ENCODE measurements around the gene NIPA2. TPM values are rescaled to one million over a fixed set of nuclear protein-coding genes. Genes with fewer than 3 reads are reported as not detected.
"Not testable (repeated sequence)": the region's sequence is repeated elsewhere in the genome, so short reads cannot be mapped to it uniquely, and the experiment has no call there.

NIPA2 gene
- total RNA-seq, result 72.9 and 81.5 TPM in 2 replicates

DNA sequence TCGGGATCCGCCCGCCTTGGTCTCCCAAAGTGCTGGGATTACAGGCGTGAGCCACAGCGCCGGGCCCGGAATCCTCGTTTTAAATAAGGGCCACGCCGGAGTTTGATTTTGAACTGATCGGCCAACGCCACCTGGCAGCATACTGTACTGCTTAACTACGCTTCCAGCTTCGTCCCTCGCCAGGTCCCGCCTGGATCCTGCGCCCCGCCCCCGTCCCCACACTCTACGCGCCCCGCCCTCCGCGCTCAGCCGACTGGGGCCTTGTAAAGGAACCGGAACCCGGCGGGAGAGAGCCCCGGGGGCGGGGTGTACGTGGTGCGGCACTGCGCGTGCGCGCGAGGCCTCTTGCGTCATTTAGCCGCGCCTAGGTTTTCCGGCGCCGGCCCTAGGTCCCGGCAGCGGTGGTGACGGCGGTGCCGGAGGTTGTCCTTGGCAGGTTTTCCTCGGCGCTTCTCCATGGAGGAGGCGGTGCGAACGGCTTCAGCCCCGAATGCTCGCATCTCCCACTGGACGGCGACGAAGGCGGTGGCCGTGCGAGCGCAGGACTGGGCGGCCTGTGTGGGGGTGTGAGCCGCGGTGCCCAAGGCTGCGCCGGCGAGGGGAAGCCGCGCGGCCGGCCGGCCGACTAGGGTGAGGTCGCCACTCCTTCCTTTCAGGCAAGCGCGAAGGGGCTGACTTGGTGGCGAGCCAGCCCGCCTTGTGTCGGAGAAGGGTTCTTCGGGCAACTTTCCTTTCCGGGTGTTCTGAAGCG, at the start of gene NIPA2:
NIPA2 (plus strand) TSS at position 375 of the 751 bp plus-strand sequence. CDS start 13,066 bp downstream, outside the sequence.
- peak; percentile 66 for DNase-seq (ENCODE audit: extremely low read depth, low read depth, low spot score)

DNA sequence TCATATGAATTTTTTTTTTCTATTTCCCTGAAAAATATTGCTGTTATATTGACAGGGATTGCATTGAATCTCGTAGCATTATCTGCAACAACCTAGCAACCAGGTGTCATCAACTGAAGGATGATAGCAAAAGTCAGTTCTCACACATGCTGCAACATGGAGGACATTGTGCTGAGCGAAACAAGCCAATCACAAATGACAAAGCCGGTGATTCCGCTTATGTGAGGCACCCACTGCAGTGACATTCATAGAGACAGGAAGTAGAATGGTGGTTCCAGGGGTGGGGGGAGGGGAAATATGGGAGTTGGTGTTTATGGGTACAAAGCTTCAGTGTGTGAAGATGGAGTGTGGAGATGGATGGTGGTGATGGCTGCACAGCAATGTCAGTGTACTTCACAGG, 44.4 kb upstream of the NIPA2 start:
- DNase-seq (ENCODE audit: extremely low read depth, low read depth, low spot score), result no peak

DNA sequence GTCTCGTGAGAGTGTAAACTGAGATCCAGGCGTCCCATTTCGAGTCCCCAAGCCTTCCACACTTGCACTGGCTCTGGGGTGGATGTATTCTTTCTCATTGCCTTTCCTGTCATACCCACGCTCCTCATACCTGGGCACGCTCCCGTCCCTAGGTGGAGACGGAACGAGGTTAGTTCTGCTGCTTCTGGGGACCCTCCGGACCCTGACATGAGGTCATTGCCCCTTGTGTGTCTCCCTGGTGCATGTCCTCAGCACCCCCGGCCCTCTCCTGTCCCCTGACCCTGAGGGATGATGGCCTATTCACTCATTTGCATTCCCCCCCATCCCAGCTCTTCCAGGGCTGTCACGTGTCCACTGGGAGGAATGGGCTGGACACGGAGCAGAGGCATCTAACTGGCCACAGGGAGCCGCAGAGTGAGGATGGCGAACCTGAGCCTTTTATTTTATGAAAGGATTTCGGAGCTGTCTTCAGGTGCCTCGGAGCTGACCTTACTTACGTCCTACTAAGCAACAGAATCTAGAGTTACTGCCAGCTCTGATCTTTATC, 43.8 kb upstream of the NIPA2 start:
- DNase-seq (ENCODE audit: extremely low read depth, low read depth, low spot score), result no peak

DNA sequence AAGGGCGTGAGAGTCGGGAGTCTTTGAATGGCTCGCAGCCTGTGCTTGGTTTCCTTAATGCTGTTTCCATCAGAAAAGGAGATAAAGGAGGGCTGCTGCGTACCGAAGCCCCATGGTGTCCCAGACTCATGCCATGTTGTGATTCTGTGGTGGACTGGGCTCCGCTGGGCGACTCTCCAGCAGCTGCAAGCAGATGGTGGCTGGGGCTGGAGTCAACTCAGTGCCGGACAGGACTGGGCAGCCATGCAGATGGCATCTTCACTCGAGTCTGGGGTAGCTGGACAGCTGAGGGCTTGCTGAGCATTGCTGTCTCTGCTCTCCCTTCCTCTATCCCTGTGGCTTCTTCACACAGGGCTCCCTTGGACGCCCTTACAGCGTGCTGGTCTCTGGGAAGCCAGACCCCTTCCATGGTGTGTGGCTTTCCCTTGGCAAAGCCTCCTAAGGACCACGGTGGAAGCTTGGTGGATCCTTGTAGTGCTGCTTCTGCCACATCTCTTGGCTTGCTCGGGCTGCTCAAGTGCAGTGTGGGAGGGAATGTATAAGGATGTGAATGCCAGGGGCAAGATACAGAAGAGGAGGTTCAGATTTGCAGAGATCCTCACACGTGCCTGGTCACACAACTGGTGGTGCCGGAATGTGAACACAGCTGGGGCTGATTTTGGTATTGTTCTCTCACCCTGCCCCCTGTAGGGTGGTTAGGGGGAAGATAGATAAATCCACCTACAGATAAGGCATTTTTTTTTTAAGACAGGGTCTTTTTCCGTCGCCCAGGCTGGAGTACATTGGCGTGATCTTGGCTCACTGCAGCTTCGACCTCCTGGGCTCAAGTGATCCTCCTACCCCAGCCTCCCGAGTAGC, 43.0 kb upstream of the NIPA2 start:
- DNase-seq (ENCODE audit: extremely low read depth, low read depth, low spot score), result no peak

DNA sequence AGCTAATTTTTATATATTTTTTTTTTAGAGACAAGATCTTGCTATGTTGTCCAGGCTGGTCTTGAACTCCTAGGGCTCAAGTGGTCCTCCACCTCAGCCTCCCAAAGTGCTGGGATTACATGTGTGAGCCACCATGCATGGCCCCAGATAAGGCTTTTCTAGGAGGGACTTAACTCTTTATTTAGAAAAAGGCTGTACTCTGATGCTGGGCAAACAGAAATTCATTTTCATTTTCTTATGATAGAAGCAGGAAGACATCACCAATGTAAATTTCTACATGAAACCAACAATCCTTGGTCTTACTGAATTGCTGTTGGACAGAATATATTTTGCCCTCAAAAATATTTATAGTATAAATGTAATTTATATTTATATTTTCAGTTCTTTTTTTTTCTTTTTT, 42.4 kb upstream of the NIPA2 start:
- DNase-seq (ENCODE audit: extremely low read depth, low read depth, low spot score), result no peak

DNA sequence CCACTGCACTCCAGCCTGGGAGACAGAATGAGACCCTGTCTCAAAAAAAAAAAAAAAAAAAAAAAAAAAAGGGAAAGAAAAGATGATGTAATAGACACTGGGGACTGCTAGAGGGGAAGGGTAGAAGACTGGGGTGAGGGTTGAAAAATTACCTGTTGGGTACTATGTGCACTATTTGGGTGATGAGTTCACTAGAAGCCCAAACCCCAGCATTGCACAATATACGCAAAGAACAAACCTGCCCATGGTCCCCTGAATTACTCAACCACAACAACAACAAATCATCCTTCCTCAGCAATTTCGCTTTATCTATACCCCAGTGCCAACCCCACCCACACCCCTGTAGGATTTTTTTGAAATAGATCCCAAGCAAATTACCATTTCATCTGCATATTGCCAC, 38.6 kb upstream of the NIPA2 start:
- DNase-seq (ENCODE audit: extremely low read depth, low read depth, low spot score), result no peak

DNA sequence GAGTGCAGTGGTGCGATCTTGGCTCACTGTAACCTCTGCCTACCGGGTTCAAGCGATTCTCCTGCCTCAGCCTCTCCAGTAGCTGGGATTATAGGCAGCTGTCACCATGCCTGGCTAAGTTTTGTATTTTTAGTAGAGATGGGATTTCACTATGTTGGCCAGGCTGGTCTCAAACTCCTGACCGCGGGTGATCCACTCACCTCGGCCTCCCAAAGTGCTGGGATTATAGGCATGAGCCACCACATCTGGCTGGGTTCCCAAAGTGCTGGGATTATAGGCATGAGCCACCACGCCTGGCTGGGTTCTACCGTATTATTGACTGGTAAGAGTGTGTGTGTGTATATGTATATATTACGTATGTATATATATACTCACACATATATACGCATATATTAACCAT, 35.5 kb upstream of the NIPA2 start:
- DNase-seq (ENCODE audit: extremely low read depth, low read depth, low spot score), result not testable (repeated sequence)

DNA sequence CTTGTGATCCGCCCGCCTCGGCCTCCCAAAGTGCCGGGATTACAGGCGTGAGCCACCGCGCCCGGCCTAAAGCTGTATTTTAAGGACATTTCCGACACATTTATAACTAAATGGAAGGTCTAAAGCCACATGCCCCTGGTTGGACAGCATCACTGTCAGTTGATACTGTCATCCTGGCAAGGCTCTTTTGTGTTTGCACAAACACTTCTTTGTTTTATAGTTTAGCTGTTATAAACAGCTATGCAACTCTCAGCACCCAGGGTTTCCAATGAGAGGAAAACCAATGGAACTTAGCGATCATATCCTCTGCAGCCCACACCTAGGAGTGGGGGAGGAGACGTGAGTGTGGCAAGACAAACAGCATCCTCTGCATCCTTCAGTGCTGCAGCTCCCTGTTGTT, 32.3 kb upstream of the NIPA2 start:
- DNase-seq (ENCODE audit: extremely low read depth, low read depth, low spot score), result no peak

DNA sequence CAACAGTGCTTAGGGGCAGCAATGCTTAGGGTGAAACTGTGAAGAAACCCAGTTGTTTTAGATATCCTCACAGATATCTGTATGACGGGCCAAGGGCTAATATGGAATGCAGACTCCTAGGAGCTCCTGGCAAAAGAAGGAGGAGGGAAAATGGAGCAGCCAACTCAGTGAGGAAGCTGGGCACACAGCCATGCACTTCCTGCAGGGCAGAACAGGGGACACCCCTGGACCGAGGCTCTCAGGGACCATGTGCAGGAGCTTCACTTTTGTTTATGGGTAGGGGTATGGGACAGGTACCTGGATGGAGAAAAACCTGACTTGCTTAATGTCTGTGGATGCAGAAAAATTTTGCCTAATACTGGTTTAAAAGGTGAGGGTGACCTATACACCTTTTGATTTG, 31.8 kb upstream of the NIPA2 start:
- DNase-seq (ENCODE audit: extremely low read depth, low read depth, low spot score), result no peak

DNA sequence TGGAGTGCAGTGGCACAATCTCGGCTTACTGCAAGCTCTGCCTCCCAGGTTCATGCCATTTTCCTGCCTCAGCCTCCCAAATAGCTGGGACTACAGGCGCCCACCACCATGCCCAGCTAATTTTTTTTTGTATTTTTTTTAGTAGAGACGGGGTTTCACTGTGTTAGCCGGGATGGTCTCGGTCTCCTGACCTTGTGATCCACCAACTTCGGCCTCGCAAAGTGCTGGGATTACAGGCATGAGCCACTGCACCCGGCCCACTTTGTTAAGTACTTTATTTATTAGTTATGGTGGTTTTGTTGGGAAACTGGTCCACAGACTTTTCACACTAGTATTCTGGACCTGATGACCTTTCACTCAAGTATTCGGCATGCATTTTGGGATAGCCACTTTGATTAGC, 30.6 kb upstream of the NIPA2 start:
- DNase-seq (ENCODE audit: extremely low read depth, low read depth, low spot score), result not testable (repeated sequence)

DNA sequence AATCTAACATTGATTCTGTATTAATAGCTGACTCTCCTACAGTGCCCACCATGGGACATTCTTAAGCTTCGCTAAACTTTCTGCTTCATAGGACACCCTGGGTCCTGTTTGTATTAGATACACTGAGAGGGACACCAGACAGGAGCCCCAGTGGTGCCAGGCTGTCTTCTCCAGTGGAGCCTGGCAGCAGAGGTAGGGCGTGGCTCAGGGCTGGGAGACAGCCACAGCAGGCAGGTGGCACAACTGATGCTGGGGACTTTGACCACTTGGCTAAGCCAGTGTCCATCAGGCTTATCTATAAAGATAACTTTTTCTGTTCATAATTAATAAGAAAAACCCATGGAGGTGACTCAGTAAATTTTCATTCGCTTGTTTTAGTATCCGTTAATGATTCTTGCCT, 30.2 kb upstream of the NIPA2 start:
- DNase-seq (ENCODE audit: extremely low read depth, low read depth, low spot score), result no peak

DNA sequence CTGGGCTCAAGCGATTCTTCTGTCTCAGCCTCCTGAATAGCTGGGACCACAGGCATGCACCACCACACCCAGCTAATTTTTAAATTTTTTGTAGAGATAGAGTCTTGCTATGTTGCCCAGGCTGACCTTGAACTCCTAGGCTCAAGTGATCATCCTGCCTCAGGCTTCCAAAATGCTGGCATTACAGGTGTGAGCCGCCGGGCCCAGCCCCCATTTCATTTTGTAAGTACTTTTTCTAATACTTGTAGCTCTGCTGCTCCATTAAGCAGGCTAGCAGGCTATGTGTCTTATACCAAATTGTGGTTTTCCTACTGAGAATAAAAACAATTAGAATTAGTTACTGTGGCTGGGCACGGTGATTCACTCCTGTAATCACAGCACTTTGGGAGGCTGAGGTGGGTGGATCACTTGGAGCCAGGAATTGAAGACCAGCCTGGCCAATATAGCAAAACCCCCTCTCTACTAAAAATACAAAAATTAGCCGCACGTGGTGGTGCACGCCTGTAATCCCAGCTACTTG, 29.6 kb upstream of the NIPA2 start:
- DNase-seq (ENCODE audit: extremely low read depth, low read depth, low spot score), result no peak

DNA sequence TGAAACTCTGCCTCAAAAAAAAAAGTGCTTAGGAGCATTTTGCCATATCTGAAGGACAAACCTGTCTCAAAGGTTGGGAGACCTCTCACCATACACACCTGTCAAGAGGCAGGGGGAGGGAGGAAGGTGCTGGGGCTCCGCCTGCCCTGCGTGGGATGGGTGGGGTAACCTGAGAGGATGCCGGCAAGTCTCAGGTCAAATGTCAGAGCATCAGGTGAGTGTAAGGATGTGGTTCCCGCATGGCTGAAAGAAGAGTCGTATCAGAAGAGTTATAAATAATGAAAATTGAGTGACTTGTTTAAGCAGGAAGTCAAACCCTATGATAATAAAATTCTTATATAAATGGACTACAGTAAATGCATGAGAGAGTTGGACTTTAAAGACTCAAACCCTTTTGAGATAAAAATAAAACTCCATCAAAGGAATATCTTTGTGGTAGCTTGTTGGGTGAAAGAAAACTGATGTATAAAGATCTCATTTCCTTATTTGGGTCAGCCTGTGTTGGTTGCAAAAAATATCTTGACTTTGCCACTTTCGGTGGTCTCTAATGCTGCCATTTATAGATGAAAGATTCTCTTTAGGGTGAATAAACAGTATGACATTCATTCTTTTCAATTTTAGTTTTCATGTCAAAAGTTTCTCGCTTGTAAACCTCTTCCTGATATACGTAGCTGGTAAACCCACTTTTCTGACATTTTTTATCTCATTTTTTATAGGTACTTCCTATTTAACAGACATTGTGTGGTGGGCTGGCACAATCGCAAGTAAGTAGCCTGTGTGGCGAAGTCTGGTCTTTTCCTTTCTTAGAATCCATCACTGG, 28.2 kb upstream of the NIPA2 start:
- no peak for DNase-seq (ENCODE audit: extremely low read depth, low read depth, low spot score)

DNA sequence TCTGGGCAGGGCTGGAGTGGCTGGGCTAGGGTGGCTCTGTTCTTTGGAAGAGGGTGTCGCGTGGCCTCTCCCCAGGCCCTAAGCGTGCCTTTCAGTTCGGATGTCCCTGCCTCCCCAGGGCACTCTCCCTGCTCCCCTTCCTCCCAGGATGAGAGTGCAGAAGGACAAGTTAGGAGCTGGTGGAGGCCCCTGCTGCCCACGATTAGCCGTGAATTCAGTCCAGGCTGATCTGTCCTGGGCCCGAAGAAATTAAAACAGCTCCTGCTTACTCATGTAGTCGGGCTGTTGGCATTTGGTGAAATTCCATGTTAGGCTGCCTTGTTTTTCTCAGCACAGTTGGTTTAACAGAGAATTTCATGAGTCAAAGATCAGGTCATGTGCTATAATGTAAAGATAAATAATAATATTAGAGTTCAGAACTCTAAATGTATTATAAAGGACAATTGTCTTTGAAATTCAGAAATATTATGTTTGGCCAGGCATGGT, 27.6 kb upstream of the NIPA2 start:
- no peak for DNase-seq (ENCODE audit: extremely low read depth, low read depth, low spot score)

DNA sequence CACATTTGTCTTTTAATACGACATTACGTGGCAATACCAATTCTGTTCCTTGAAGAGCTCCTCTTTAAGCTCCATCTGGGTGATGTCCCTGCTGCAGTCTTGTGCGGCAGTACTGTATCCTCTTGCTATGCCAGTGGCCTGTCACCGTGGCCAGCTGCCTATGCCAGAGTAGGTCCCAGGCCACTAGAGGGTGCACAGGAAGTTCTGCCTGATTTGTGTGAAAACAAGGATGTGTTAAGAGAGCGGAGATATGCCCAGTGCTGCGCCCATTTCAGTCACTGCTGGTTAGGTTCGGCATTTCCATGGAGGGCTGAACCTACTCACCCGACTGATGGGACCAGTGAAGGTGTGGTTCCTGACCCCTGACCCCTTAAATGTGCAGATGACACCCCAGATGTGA, 26.8 kb upstream of the NIPA2 start:
- no peak for DNase-seq (ENCODE audit: extremely low read depth, low read depth, low spot score)

DNA sequence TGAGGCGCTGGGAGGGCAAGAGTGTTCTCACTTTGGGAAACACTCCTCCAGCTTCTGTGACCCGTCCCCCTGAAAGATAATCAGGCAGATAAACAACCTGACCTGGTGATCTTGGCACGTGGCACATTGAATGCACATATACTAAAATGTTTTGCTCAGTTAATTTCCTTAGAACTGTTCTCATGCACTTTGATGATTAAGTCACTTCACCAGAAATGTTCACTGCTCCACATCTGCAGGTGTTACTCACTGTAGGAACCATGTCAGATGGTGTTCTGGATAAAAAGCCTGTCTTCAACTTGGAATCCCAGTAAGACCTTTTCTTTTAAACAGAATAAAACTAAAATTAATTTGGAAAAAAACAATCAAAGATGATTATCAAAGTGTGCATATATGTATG, 24.6 kb upstream of the NIPA2 start:
- DNase-seq (ENCODE audit: extremely low read depth, low read depth, low spot score), result no peak

DNA sequence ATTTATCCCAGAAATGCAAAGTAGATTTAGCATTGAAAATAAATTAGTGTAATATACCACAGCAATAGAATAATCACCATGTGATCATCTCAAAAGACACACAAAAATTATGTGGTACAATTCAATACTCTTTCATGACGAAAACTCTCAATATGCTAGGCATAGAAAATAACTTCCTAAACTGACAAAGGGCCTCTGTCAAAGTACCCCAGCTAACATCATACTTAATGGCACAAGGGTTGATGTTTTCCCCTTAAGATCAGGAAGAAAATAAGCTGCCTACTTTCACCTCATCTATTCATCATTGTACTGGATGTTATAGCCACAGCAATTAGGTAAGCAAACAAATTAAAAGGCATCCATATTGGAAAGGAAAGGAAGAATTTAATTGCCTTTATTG, 22.7 kb upstream of the NIPA2 start:
- no peak for DNase-seq (ENCODE audit: extremely low read depth, low read depth, low spot score)

DNA sequence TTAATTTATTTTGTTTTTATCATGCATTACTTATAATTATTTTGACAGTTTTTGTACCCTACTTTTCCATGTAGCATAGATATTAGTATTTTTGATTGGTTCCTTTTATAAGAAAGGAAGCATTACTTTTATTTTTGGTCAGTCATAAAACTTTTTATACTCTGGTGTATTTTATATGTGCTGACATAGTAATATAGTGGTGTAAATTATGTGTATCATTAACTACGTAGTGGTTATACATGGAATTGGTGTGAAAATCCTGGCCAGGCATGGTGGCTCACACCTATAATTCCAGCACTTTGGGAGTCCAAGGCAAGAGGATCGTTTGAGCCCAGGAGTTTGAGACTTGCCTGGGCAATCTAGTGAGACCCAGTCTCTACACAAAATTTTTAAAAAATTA, 18.8 kb upstream of the NIPA2 start:
- no peak for DNase-seq (ENCODE audit: extremely low read depth, low read depth, low spot score)

DNA sequence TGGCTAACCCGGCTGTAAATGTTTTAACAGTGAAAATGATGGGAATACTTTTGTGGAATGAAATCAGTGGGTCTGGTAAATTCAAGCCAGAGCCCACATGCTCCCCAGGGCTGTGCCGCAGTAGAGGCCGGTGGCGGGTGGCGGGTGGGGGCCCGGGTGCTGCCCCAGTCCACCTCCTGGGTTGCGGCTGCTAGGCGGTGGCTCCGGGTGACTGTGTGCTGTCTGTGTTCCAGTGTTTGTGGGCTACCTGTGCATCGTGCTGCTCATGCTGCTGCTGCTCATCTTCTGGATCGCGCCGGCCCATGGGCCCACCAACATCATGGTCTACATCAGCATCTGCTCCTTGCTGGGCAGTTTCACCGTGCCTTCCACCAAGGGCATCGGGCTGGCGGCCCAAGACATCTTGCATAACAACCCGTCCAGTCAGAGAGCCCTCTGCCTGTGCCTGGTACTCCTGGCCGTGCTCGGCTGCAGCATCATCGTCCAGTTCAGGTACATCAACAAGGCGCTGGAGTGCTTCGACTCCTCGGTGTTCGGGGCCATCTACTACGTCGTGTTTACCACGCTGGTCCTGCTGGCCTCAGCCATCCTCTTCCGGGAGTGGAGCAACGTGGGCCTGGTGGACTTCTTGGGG, 14.9 kb upstream of the NIPA2 start:
- DNase-seq (ENCODE audit: extremely low read depth, low read depth, low spot score), result no peak

DNA sequence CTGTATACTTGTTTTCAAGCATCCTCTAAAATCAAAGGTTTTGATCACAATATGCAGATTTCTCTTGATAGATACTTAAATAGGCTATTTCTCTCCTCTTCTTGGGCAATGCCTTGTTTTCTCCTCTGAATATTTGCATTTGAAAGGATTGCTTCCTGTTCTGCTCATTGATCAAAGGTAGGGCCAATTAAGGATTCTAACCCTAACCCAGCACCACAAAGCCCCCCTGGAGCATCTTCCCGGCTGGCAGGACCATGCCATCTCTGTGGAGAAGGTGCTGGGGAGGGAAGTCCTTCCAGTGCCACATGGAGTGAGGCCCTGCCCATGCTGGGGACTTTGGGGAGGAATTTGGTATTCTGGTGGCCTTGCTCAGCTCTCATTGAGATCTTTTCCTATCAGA, 11.3 kb upstream of the NIPA2 start:
- no peak for DNase-seq (ENCODE audit: extremely low read depth, low read depth, low spot score)
